ENCODE measurements around the gene DAND5.

DAND5 gene

GRCh38 chr19:13022859-13023636 is 53.7 kb downstream of the DAND5 start:
- DNase-seq (ENCODE audit: low read depth): no peak

DNA sequence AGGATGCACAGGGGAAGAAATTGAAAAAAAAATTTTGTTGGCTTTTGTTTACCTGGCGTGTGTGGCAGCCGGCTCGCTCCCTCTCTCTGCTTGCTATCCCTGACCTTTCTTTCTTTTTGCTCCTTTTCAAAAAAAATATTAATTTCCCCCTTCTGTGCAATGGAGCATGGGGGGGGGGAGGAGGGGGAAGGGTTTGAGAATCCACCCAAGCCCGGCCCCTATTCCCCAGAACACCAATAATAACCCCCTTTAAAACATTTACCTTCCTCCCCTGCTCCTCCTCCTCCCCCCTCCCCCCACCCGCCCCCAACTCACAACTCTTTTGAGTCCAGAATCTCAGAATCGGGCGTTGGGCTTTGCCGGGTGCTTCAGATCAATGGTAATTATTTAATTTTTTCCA is 54.3 kb downstream of the DAND5 start:
- DNase-seq (ENCODE audit: low read depth): no peak

All from activated gamma-delta T cell treated with anti-CD3 and anti-CD28 coated beads, Interleukin-2, amount 50 U/mL, for 16 hours (primary cell).